Anterior cingulate cortex (tissue), 58 donors: Measurements from ENCODE around the gene PI4KA.
A peak's percentile ranks its signal among the peaks of the same experiment; 100 is the strongest.
"Not testable (repeated sequence)": the region's sequence is repeated elsewhere in the genome, so short reads cannot be mapped to it uniquely, and the experiment has no call there.

ENCODE experiments used
- DNase-seq, 58 donors: peaks; one replicate each; lab custom pipeline; 2025; lab: John Stamatoyannopoulos, UW

The PI4KA gene

GRCh38 chr22:20738394-20739089 lies 120.1 kb downstream of the PI4KA start:
- DNase-seq, result no peak

- not testable (repeated sequence) for DNase-seq
These were observed 121.7 kb downstream of the PI4KA start for GRCh38 chr22:20736891-20737290.

- not testable (repeated sequence) for DNase-seq
These were observed 123.1 kb downstream of the PI4KA start for GRCh38 chr22:20735356-20736162.

- not testable (repeated sequence) for DNase-seq
These were observed 126.2 kb downstream of the PI4KA start for GRCh38 chr22:20732431-20732830.

GRCh38 chr22:20729194-20729593 lies 129.4 kb downstream of the PI4KA start:
- DNase-seq, result peak in 1 of 58 donors; percentile 40

GRCh38 chr22:20728523-20729190 lies 130.0 kb downstream of the PI4KA start:
- peak in 1 of 58 donors; percentile 40 for DNase-seq

- DNase-seq, result no peak
These were observed 131.2 kb downstream of the PI4KA start for GRCh38 chr22:20727118-20728015.

- DNase-seq, result no peak
These were observed 132.5 kb downstream of the PI4KA start for GRCh38 chr22:20725987-20726558.

- DNase-seq, result no peak
These were observed 133.7 kb downstream of the PI4KA start for GRCh38 chr22:20724676-20725454.

- peak in 6 of 58 donors; percentile 12 to 41 (median 23) for DNase-seq
These were observed 137.0 kb downstream of the PI4KA start for GRCh38 chr22:20721409-20722218.

GRCh38 chr22:20720692-20721408 lies 137.8 kb downstream of the PI4KA start:
- DNase-seq, result no peak

GRCh38 chr22:20718727-20719126 lies 139.9 kb downstream of the PI4KA start:
- peak in 1 of 58 donors; percentile 20 for DNase-seq

GRCh38 chr22:20717981-20718380 lies 140.6 kb downstream of the PI4KA start:
- peak in 1 of 58 donors; percentile 18 for DNase-seq

- DNase-seq, result not testable (repeated sequence)
These were observed 141.3 kb downstream of the PI4KA start for GRCh38 chr22:20717213-20717866.

GRCh38 chr22:20713116-20713515 lies 145.5 kb downstream of the PI4KA start:
- not testable (repeated sequence) for DNase-seq

GRCh38 chr22:20709966-20710365 lies 148.6 kb downstream of the PI4KA start:
- not testable (repeated sequence) for DNase-seq
